ENCODE data around the gene CCDC15. TPM values are rescaled to one million over a fixed set of nuclear protein-coding genes. Genes with fewer than 3 reads are reported as not detected.
"Not testable (repeated sequence)": the region's sequence is repeated elsewhere in the genome, so short reads cannot be mapped to it uniquely, and the experiment has no call there.

The CCDC15 gene
- total and polyA plus RNA-seq, 11 donors, result 0.08 to 1.8 (median 0.19) TPM

GRCh38 chr11:125055107-125055715, 101.2 kb downstream of the CCDC15 start:
- H3K27me3 ChIP-seq, result no peaks in the 10 kb centered on the region
- no peaks in the 10 kb centered on the region for H3K4me1 ChIP-seq
- ATAC-seq, result no peak
- WGBS, 4 donors, result 59 to 72% (median 63%) methylated on average over 2 of the region's 2 CpGs
- no peak overlapping the region for H3K4me3 ChIP-seq
- TF ChIP-seq, protein P1, sequence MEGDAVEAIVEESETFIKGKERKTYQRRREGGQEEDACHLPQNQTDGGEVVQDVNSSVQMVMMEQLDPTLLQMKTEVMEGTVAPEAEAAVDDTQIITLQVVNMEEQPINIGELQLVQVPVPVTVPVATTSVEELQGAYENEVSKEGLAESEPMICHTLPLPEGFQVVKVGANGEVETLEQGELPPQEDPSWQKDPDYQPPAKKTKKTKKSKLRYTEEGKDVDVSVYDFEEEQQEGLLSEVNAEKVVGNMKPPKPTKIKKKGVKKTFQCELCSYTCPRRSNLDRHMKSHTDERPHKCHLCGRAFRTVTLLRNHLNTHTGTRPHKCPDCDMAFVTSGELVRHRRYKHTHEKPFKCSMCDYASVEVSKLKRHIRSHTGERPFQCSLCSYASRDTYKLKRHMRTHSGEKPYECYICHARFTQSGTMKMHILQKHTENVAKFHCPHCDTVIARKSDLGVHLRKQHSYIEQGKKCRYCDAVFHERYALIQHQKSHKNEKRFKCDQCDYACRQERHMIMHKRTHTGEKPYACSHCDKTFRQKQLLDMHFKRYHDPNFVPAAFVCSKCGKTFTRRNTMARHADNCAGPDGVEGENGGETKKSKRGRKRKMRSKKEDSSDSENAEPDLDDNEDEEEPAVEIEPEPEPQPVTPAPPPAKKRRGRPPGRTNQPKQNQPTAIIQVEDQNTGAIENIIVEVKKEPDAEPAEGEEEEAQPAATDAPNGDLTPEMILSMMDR (IDR thresholded peaks at IDR 0.05), result no peak
- no peak for TF ChIP-seq POLR2A (IDR thresholded peaks at IDR 0.05)
- H3K27ac ChIP-seq, result no peak overlapping the region
- H3K36me3 ChIP-seq, result no peaks in the 10 kb centered on the region
- DNase-seq, result no peak
- H3K9me3 ChIP-seq, result peaks cover 0 to 3% (median 0%) of the 10 kb centered on the region in 12 donors
- intact Hi-C loops (cut with DNase I), result no loop called here

- intact Hi-C loops (cut with DNase I); H3K27ac ChIP-seq; H3K27me3 ChIP-seq; ATAC-seq; H3K4me3 ChIP-seq; DNase-seq; H3K36me3 ChIP-seq; H3K9me3 ChIP-seq; H3K4me1 ChIP-seq: not testable (repeated sequence)
- WGBS, 4 donors, result 96 to 100% (median 98%) methylated on average over 2 of the region's 2 CpGs
Measured at GRCh38 chr11:125056111-125056510, 102.1 kb downstream of the CCDC15 start.

DNA sequence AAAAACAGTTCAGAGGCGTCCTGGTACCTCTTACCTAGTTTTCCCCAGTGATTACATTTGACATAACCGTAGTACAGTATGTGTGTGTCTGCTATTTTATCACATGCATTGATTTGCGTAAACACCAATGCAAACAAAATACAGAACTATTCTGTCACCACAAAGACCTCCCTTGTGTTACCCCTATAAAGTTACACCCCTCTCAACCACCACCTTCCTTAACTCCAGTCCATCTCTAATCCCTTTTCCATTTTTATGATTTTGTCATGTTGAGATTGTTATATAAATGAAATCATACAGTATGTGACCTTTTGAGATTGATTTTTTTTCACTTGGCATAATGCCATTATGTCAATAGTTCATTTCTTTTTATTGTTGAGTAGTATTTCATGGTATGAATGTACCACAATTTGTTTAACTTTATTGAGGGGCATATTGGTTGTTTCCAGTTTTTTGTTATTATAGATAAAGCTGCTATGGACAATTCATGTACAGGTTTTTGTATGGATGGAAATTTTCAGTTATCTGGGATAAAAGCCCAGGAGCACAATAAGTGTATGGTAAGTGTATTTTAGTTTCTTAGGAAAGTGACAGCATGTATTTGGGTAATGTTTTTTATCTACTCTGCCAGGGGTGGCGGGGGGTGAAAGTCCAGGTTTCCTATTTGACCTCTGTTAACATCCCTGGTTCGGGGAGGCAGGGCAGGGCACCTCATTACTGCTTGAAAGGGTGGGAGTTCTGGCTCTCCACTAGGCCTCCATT, 103.1 kb downstream of the CCDC15 start:
- peaks cover 0 to 3% (median 0%) of the 10 kb centered on the region in 12 donors for H3K9me3 ChIP-seq
- H3K4me3 ChIP-seq, result no peak overlapping the region
- intact Hi-C loops (cut with DNase I), result no loop called here
- H3K36me3 ChIP-seq, result no peaks in the 10 kb centered on the region
- no peak for DNase-seq
- H3K27ac ChIP-seq, result no peak overlapping the region
- H3K4me1 ChIP-seq, result no peaks in the 10 kb centered on the region
- no peak for ATAC-seq
- 82 to 90% (median 85%) methylated on average over 5 of the region's 5 CpGs for WGBS, 4 donors
- H3K27me3 ChIP-seq, result no peaks in the 10 kb centered on the region
- TF ChIP-seq, protein P1 (IDR thresholded peaks at IDR 0.05), result no peak
- no peak for TF ChIP-seq POLR2A (IDR thresholded peaks at IDR 0.05)

GRCh38 chr11:125057693-125058016, 103.7 kb downstream of the CCDC15 start:
- H3K4me3 ChIP-seq, result no peak overlapping the region

More at GRCh38 chr11:125057693-125058016, 103.7 kb downstream of the CCDC15 start:
- Histone ChIP-seq H3K27me3 (no peaks in the 10 kb centered on the region), H3K27ac (no peak overlapping the region), H3K9me3 (peaks cover 0 to 3% (median 0%) of the 10 kb centered on the region in 12 donors), H3K4me1 (peaks cover 0 to 4% (median 0%) of the 10 kb centered on the region in 12 donors), H3K36me3 (no peaks in the 10 kb centered on the region)
- TF ChIP-seq POLR2A (IDR thresholded peaks at IDR 0.05), result no peak
- TF ChIP-seq, protein P1 (IDR thresholded peaks at IDR 0.05), result no peak
- WGBS, 4 donors, result 93 to 97% (median 95%) methylated on average over 4 to 5 of the region's 5 CpGs
- no peak for ATAC-seq
- DNase-seq, result no peak
- intact Hi-C loops (cut with DNase I), result no loop called here
